ENCODE results near the gene MCL1. TPM values are rescaled to one million over a fixed set of nuclear protein-coding genes. Genes with fewer than 3 reads are reported as not detected.
"Not testable (repeated sequence)": the region's sequence is repeated elsewhere in the genome, so short reads cannot be mapped to it uniquely, and the experiment has no call there.

MCL1 gene
- polyA plus RNA-seq, 4 donors = 155 to 206 (median 189) TPM

- DNase-seq (ENCODE audit: low read depth in 4 of 4, low spot score in 3 of 4) = not testable (repeated sequence)
Measured at GRCh38 chr1:150573648-150574071, 5.8 kb downstream of the MCL1 start.

DNA sequence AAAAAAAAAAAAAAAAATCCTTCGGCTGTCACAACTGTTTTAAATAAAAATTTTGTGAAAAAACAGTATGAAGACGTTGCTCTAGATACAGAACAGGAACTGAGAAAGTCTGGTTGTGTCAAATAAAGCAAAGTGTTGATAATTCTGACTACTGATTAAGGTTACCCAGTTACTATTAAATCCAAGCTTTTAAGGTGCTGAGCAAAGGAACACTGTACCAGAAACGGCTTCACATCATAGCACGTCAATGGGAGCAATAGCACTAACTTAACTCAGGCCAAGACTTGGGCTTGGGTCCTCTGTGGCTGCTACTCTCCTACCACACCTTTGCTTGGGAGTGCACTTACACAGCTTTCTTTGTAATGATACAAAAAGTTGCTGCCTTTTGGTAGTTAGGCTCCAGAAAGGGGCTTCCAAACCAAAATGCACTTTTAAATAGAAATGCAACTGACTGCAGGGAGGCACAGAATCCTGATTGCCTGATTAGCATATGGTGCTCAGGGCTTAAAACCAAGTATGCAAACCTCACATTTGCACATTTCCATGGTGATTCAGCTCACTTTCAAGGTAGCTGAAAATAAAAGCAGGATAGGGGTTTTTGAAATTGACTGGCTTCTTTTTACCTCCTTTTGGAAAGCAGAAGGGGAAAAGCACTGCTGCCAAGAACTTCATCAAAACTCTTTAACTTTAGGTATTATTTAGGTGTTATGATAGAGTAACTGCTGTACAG is 6.3 kb downstream of the MCL1 start:
- DNase-seq (ENCODE audit: low read depth in 4 of 4, low spot score in 3 of 4) = no peak

GRCh38 chr1:150568594-150568966 is 10.8 kb downstream of the MCL1 start:
- no peak for DNase-seq (ENCODE audit: low read depth in 4 of 4, low spot score in 3 of 4)

GRCh38 chr1:150567717-150568593 is 11.5 kb downstream of the MCL1 start:
- DNase-seq (ENCODE audit: low read depth in 4 of 4, low spot score in 3 of 4) = peak; percentile 81 to 88 (median 83)

- DNase-seq (ENCODE audit: low read depth in 4 of 4, low spot score in 3 of 4) = peak in 1 of 4 donors; percentile 49
Measured at GRCh38 chr1:150567341-150567716, 12.1 kb downstream of the MCL1 start.

- DNase-seq (ENCODE audit: low read depth in 4 of 4, low spot score in 3 of 4) = no peak
Measured at GRCh38 chr1:150566589-150567340, 12.6 kb downstream of the MCL1 start.

DNA sequence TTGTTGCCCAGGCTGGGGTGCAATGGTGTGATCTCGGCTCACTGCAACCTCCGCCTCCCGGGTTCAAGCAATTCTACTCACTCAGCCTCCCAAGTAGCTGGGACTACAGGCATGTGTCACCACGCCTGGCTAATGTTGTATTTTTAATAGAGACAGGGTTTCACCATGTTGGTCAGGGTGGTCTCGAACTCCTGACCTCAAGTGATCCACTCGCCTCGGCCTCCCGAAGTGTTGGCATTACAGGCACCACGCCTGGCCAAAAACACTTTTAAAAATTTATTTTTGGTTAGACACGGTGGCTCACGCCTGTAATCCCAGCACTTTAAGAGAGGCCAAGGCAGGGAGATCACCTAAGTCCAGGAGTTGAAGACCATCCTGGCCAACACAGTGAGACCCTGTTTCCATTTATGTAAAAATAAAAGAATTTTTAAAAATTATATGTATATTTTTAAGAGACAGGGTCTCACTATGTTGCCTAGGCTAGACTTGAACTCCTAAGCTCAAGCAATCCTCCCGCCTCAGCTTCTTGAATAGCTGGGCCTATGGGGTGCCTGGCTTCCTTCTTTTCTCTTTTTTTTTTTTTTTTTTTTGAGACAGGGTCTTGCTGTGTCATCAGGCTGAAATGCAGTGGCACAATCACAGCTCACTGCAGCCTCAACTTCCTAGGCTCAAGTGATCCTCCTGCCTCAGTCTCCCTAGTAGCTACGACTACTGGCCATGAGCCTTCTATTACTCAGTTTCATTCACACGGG is 14.0 kb downstream of the MCL1 start:
- DNase-seq (ENCODE audit: low read depth in 4 of 4, low spot score in 3 of 4) = not testable (repeated sequence)

- DNase-seq (ENCODE audit: low read depth in 4 of 4, low spot score in 3 of 4) = no peak
Measured at GRCh38 chr1:150564051-150564991, 15.1 kb downstream of the MCL1 start.

DNA sequence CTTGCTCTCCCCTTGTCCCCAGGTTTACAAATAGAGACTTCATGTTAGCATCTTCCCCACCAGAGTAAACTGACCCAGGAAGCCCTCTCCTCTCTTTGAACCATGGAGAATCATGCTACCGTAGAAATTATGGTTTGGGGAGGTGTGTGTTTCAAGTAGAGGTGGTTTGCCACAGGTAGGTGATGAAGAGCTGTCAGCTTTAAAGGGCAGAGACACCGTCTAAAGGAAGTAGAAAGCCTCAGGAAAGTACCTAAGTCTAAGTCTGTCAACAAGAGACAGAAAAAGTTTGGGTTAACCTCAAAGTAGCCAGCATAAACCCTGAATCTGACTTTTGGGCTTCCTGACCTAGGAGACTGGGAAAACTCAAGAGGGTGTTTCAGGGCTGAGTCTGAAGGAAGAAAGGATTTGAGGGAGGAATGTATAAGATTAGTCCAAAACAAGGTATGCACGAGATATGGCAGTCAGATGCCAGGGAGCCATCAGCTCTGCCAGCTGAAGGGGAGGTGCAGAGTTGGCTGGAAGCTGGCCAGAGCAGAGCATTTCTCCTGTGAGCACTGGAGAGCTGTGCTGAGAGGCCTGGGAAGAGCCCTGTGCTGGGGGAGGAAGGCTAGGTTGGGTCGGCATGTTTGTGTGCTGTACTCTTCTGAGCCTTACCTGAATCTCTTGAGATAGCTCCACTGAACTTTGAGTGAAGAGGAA is 15.9 kb downstream of the MCL1 start:
- DNase-seq (ENCODE audit: low read depth in 4 of 4, low spot score in 3 of 4) = no peak

GRCh38 chr1:150562446-150563339 is 16.7 kb downstream of the MCL1 start:
- no peak for DNase-seq (ENCODE audit: low read depth in 4 of 4, low spot score in 3 of 4)

DNA sequence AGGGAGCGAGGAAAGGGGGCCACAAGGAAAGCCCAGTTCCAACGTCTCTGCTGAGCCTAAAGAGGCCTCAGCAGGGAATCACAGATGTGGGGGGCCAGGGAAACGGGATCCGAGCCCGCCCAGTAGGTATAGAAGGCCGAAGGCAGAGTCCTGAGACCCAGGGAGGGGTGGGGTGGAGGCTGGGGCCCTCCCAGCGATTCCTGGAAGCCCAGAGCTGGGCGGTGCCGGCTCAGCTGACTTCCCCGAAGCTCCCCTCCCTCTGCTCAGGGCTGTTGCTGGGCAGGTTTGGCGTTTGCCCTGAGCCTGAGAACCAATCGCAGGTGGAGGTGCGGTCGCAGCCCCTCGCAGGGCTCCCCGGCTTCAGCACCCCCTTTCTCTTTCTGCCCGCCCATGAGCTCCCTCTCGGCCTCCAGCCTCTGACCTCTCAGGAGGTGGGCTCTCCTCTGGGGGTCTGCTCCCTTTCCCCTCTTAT is 17.4 kb downstream of the MCL1 start:
- peak; percentile 73 to 82 (median 78) for DNase-seq (ENCODE audit: low read depth in 4 of 4, low spot score in 3 of 4)

GRCh38 chr1:150561254-150561973 is 18.0 kb downstream of the MCL1 start:
- peak; percentile 86 to 90 (median 90) for DNase-seq (ENCODE audit: low read depth in 4 of 4, low spot score in 3 of 4)

GRCh38 chr1:150560576-150561253 is 18.7 kb downstream of the MCL1 start:
- peak in 3 of 4 donors; percentile 78 to 81 (median 81) for DNase-seq (ENCODE audit: low read depth in 4 of 4, low spot score in 3 of 4)

GRCh38 chr1:150560011-150560438 is 19.4 kb downstream of the MCL1 start:
- DNase-seq (ENCODE audit: low read depth in 4 of 4, low spot score in 3 of 4) = no peak

DNA sequence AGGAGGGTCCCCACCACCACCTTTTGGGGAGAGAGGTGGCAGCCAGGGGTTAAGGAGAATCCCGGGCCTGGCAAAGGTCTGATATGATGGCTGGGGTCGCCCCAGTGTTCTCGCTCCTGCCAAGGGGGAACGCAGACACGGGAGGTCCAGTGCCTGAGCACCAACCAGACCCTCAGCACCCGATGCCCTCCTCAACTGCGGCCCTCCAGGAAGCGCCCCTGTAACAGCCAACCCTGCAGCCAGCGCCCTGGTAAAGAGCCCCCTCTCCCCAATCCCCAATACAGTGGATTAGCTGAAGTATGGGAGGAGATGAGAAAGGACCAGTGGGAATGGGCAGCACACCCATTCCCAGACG is 19.8 kb downstream of the MCL1 start:
- no peak for DNase-seq (ENCODE audit: low read depth in 4 of 4, low spot score in 3 of 4)

Measured in right renal pelvis (tissue), 4 donors.